GM12892 (cell line): ENCODE results near the gene YARS2.

Source experiments
- POLR2A ChIP-seq: IDR thresholded peaks from 2 replicates; pipeline ENCODE4 v1.6.1; 2011; ENCODE audit warnings: low read depth, low read length, control low read depth
- POLR2AphosphoS5 ChIP-seq: IDR thresholded peaks from 2 replicates; pipeline ENCODE4 v1.6.1; 2011; ENCODE audit warnings: low read depth, low read length, control low read depth

DNA sequence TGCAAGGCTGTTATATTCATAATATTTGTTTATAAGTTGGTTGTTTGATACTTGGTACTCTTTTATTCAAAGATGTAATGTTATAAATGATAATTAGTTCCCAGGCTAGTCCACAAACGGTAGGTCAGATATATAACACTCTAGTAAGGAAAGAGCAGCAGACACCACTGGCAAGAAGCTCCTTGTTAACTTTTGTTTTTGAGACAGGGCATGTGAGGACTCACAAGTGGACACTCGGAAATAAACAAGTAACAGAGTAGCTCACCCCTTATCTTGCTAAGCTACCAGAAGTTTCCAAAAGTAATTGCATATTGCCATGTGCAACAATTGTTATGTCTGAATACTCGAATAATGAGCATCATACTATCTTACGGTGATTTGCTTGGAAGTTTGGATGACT is 38.6 kb upstream of the YARS2 start:
- TF ChIP-seq POLR2AphosphoS5 (no peak), POLR2A (no peak)
